HG03025 (cell line): ENCODE results near the gene FBXL7.

Experiments
- ATAC-seq: cut with Tn5 transposase; IDR thresholded peaks from one replicate; pipeline ENCODE4 v1.9.1; 2021; ENCODE audit warnings: mild to moderate bottlenecking, moderate library complexity; ENCODE audit not compliant: unreplicated experiment, low FRiP score

The FBXL7 gene

DNA sequence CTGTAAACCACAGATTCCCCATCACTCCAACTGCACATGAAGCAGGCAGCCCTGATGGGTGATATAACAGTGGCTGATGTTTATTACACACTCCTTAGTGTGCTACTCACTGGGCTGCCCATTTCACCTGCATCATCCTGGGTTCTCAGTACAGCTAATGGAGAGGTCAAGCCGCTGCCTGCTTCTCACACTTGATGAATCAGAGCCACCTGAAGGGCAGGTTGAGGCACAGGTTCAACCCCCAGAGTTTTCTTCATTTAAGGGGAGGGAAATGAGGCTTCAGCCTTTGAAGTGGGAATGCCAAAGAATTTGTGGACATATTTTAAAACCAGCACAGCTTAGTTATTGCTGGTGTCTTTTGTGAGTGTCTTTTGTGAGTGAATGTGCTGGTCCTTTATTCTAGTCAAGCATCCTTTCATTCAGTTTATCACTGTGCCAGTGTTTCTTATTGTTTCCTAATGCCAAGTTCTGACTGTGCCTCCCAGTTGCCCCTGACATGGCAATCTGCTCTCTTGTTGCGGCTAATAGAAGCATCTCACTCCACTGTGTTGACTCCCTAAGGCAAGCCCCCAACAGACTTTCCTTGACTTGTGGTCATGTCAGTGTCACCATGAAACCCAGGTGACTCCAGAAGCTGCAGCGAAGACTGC lies 109.2 kb downstream of the FBXL7 start:
- no peak for ATAC-seq

DNA sequence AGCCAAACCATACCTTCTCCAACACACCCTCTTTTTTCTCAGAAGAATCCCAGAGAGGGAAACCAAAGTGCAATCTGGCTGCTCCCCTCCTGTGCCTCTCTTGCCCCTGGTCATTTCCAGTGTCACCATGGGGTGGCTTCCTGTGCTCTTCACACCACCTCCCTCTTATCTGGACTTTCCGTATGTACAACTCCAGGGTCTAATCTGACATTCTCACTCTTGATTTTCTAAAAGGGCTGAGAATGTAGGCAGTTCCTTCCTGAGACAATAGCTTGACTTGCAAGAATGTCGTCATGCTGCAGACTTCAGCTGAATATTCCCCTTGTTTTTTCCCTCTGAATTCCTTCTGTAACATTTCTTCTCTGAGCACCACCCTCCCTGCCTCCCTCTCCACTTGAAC lies 110.2 kb downstream of the FBXL7 start:
- no peak for ATAC-seq

- no peak for ATAC-seq
Observed at GRCh38 chr5:15611008-15611407, 111.0 kb downstream of the FBXL7 start.

- no peak for ATAC-seq
Observed at GRCh38 chr5:15612915-15613635, 113.1 kb downstream of the FBXL7 start.

DNA sequence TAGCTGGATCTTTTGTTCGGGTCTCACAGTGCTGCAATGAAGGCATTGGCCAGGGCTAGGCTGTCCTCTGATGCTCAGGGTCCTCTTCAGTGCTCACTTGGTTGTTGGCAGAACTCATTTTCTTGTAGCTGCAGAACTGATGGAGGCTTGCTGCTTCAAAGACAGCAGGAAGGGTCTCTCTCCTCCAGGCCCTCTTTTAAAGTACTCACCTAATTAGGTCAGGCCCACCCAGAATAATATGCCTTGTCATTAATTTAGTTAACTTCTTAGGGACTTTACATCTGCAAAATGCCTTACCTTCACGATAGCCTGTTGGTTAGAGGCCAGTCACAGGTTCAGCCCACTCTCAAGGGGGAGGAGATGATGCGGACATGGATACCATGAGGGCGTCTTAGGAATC lies 114.7 kb downstream of the FBXL7 start:
- ATAC-seq, result no peak

GRCh38 chr5:15615859-15616258 lies 115.9 kb downstream of the FBXL7 start:
- no peak for ATAC-seq

DNA sequence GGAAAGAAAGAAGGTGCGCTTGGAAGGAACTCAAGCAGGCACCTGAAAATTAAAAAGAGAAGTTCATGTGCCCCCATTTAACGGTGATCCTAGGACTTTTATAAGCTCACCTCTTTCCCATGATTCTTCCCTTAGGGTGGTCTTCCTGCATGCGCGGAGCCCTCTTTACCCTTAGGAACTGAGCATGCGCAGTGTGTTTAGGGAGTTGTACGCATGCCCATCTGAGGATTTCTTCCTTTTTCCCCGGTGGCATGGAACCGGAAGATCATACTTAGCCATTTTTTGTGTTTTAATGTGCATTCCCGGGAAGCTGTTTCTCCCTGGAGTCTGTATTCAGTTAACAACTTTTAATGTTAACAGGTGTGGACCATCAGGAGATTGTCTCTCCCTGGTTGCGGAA lies 119.0 kb downstream of the FBXL7 start:
- ATAC-seq, result no peak

- no peak for ATAC-seq
Observed at GRCh38 chr5:15620501-15620900, 120.5 kb downstream of the FBXL7 start.

- ATAC-seq, result no peak
Observed at GRCh38 chr5:15621094-15621493, 121.1 kb downstream of the FBXL7 start.

DNA sequence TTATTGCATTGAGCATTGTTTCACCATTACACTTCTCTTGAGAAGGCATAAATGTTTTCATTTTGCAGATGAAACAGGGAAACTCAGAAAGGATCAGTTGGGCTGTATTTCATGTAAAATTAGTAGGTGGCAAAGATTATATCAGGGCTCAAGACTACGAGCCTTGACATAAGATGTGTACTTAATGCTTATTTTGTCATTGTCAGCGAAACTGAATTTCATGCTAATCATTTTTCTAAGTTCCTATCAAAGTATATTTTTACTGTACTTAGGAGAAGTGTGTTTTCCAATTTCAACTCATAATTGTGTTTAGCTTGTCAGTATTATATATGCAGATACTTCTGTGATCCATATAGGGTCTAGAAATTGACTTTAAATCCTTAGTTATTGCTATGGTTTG lies 123.8 kb downstream of the FBXL7 start:
- ATAC-seq, result no peak

- ATAC-seq, result no peak
Observed at GRCh38 chr5:15627109-15627508, 127.1 kb downstream of the FBXL7 start.

GRCh38 chr5:15627647-15628046 lies 127.7 kb downstream of the FBXL7 start:
- no peak for ATAC-seq

- ATAC-seq, result no peak
Observed at GRCh38 chr5:15630441-15630840, 130.5 kb downstream of the FBXL7 start.

- ATAC-seq, result no peak
Observed at GRCh38 chr5:15634591-15635288, 134.8 kb downstream of the FBXL7 start.

DNA sequence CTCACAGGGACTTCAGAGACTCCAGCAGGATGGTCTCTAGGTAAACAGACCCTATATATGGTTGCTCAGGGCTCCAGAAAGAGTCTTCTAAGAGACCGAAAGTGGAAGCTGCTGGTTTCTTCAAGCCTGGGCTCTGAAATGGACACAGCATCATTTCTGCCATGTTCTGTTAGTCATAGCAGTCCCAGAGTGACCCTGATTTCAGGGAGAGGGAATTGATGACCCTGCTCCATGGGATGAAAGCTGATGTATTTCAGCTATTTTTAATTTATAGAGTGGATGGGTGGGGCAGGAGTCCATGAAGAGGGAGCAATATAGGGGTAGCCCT lies 135.3 kb downstream of the FBXL7 start:
- ATAC-seq, result no peak

DNA sequence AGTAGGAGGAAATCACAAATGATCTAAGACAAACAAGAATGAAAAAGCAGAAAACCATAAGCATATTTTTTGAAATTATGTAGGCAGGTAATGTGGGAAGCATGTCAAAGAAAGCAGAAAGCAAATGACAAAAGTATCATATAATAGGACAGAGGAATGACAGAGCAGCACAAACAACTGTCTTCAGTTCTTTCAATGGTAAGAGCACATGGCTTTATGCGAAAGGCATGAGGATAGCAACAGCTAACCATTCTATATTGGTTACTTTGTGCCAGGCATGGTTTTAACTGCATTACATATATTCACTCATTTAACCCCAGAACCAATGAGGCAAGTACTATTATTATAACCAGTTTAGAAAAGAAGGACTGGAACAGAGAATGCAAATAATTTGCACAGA lies 137.4 kb downstream of the FBXL7 start:
- ATAC-seq, result no peak

DNA sequence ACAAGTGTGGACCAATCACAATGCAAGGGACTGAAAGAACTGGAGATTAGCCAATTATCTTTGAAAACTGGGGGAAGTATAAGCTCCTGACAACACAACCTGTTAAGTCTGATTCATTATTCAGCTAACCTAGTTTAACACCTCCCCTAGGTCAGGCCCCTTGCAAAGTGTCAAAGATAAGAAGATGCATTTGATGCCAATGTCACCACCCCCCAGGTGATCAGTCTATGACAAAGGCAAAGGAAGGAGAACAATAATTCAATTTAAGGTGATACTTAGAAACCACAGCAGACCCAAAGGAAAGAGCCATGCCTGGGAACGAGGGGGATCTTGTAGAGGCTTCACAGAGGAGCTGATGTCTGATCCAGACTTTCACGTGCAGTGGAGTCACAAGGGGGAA lies 137.9 kb downstream of the FBXL7 start:
- ATAC-seq, result no peak

GRCh38 chr5:15638296-15638695 lies 138.3 kb downstream of the FBXL7 start:
- ATAC-seq, result no peak

DNA sequence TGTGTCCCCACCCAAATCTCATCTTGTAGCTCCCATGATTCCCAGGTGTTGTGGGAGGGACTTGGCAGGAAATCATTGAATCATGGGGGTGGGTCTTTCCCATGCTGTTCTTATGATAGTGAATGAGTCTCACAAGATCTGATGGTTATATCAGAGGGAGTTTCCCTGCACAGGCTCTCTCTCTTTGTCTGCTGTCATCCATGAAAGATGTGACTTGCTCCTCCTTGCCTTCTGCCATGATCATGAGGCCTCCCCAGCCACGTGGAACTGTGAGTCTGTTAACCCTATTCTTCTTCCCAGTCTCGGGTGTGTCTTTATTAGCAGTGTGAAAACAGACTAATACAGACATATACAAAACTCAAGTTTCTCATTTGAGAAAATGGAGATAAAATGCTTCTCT lies 139.3 kb downstream of the FBXL7 start:
- ATAC-seq, result no peak

GRCh38 chr5:15640116-15640515 lies 140.1 kb downstream of the FBXL7 start:
- no peak for ATAC-seq

GRCh38 chr5:15643731-15644130 lies 143.8 kb downstream of the FBXL7 start:
- ATAC-seq, result no peak
